Fibroblast of the aortic adventitia (primary cell): ENCODE data around the gene TM9SF1. TPM values are rescaled to one million over a fixed set of nuclear protein-coding genes. Genes with fewer than 3 reads are reported as not detected.
"Not testable (repeated sequence)": the region's sequence is repeated elsewhere in the genome, so short reads cannot be mapped to it uniquely, and the experiment has no call there.

ENCODE experiments used
- DNase-seq: peaks from one replicate; pipeline ENCODE4 v3.0.0-alpha.2; 2010; ENCODE audit warnings: low read depth
- H3K4me3 ChIP-seq: 2 replicates; pipeline ENCODE4 v1.5.1; 2011; ENCODE audit warnings: low read depth, mild to moderate bottlenecking, control low read depth, low read length, moderate library complexity
- total RNA-seq: library from RNA; depleted of rRNA; stranded (reverse); fragments of >200 nt; gene quantifications from 2 replicates; pipeline ENCODE4 v1.2.3, GENCODE V29; 2012; ENCODE audit warnings: low replicate concordance
- TF ChIP-seq, protein P1 (sequence below): IDR thresholded peaks from 2 replicates; pipeline ENCODE4 v1.5.1; 2011; ENCODE audit warnings: mild to moderate bottlenecking, low read length, control low read depth, inconsistent platforms; ENCODE audit not compliant: insufficient read depth

TM9SF1 gene
- total RNA-seq, 1 donor = 73.9 TPM

DNA sequence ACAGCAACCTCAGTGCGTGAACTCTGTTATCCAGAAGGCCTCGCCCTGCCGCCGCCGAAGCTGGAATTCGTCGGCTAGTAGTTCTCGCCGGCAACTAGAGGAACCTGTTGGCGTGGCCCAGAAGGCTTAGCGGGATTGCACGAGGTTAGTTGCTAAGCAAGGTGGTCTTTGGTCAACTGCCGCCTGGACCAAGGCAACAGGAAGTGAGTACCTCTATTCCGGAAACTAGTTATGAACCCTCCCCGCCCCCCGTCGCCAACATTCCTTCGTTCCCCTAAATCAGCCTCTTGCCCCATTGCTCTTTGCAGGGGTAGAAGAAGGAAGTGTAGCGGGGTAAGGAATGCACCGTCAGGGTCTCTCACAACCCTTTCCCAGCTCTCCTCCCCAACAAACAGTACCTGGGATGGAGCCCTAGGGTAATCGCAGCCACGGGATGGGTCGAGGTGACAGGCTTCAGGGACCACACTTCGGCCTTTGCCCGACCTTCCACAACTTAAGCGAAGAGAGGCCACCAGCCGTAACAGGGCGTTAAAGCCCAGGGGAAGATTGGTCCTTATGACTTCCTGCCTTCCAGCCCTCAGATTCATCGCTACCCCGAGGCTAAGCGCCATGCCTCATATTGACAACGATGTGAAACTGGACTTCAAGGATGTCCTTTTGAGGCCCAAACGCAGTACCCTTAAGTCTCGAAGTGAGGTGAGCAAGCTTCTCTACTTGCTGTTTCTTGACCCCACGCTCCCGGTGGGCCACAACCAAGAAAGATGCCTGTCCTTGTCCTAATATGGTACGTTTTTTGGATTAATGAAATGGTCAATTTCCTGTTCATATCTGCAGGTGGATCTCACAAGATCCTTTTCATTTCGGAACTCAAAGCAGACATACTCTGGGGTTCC, 37.6 kb upstream of the TM9SF1 start, which contains the start of gene GMPR2:
TSS of gene GMPR2 (plus strand) at position 285 of the 893 bp plus-strand sequence. CDS start at position 610, 325 bp downstream.
- peak within 1 kb of the TSS; percentile 97 for H3K4me3 ChIP-seq
- DNase-seq = no peak
- TF ChIP-seq, protein P1, sequence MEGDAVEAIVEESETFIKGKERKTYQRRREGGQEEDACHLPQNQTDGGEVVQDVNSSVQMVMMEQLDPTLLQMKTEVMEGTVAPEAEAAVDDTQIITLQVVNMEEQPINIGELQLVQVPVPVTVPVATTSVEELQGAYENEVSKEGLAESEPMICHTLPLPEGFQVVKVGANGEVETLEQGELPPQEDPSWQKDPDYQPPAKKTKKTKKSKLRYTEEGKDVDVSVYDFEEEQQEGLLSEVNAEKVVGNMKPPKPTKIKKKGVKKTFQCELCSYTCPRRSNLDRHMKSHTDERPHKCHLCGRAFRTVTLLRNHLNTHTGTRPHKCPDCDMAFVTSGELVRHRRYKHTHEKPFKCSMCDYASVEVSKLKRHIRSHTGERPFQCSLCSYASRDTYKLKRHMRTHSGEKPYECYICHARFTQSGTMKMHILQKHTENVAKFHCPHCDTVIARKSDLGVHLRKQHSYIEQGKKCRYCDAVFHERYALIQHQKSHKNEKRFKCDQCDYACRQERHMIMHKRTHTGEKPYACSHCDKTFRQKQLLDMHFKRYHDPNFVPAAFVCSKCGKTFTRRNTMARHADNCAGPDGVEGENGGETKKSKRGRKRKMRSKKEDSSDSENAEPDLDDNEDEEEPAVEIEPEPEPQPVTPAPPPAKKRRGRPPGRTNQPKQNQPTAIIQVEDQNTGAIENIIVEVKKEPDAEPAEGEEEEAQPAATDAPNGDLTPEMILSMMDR = no peak

DNA sequence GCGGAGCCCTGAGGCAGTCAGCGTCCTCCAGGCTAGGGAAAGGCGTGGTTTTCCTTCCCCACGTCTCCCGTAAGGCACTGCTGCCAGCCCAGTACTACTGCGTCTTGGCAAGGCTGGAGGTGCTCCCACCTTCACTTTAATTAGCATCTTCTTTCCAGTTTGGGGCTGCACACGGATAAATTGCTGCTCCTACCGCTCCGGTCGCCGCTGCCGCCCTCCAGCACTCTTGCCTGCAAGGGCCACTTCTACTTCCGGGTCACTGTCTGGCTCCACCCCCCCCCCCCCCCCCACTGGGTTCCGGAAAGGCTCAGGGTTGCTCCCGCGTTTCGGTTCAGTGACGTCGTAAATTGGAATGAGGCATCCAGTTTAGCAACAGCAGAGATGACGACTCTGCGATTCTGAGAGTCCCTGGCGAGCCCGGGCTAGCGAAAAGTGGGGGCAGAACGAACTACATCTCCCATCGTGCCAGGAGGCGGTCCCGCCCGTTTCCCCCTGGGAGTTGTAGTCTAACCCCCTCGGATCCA, 36.9 kb upstream of the TM9SF1 start, which contains the start of gene NEDD8:
TSS of gene NEDD8 (minus strand) at position 247 of the 524 bp plus-strand sequence. CDS start at position 147, 100 bp downstream.
- peak within 1 kb of the TSS; percentile 97 for H3K4me3 ChIP-seq
- TF ChIP-seq, protein P1 = no peak
- DNase-seq = peak; percentile 98

GRCh38 chr14:24231263-24232120, 36.3 kb upstream of the TM9SF1 start:
- TF ChIP-seq, protein P1 = no peak
- no peak for DNase-seq
- H3K4me3 ChIP-seq = peak overlapping the region; percentile 97

- DNase-seq = no peak
- TF ChIP-seq, protein P1 = no peak
- H3K4me3 ChIP-seq = no peak overlapping the region
Observed at GRCh38 chr14:24228902-24229301, 33.7 kb upstream of the TM9SF1 start.

- TF ChIP-seq, protein P1 = no peak
- no peak overlapping the region for H3K4me3 ChIP-seq
- no peak for DNase-seq
Observed at GRCh38 chr14:24226473-24226872, 31.2 kb upstream of the TM9SF1 start.

DNA sequence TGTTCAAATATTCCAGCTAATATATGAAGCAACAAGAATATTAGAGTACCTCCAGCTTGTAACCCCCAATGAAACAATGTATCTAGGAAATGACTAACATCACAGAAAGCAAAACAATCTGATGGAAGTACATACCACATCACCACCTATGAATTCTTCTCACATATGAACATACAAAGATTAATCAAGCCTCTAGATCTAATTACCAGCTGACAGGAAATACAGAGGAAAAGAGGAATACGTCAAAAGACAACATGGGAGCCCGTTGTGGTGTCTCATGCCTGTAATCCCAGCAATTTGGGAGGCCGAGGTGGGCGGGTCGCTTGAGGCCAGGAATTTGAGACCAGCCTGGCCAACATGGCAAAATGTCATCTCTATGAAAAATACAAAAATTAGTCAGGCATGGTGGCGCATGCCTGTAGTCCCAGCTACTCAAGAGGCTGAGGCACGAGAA, 29.4 kb upstream of the TM9SF1 start:
- no peak overlapping the region for H3K4me3 ChIP-seq
- TF ChIP-seq, protein P1 = no peak
- peak; percentile 76 for DNase-seq

DNA sequence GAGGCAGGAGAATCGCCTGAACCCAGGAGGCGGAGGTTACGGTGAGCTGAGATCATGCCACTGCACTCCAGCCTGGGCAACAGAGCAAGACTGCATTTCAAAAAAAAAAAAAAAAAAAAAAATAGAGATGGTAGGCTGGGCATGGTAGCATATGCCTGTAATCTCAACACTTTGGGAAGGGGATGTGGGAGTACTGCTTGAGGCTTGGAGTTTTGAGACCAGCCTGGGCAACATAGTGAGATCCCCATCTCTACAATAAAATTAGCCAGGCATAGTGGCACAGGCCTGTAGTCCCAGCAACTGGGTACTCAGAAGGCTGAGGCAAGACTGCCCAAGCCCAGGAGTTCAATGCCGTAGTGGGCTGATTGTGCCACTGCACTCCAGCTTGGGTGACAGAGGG, 27.7 kb upstream of the TM9SF1 start:
- DNase-seq, H3K4me3 ChIP-seq: not testable (repeated sequence)
